Middle frontal gyrus (tissue), 1 donor: ENCODE measurements around the gene MARCHF9.

Source experiments
- DNase-seq: peaks from one replicate; pipeline ENCODE4 v3.0.0-alpha.2; 2015; ENCODE audit warnings: low spot score; ENCODE audit errors: extremely low spot score

The MARCHF9 gene

DNA sequence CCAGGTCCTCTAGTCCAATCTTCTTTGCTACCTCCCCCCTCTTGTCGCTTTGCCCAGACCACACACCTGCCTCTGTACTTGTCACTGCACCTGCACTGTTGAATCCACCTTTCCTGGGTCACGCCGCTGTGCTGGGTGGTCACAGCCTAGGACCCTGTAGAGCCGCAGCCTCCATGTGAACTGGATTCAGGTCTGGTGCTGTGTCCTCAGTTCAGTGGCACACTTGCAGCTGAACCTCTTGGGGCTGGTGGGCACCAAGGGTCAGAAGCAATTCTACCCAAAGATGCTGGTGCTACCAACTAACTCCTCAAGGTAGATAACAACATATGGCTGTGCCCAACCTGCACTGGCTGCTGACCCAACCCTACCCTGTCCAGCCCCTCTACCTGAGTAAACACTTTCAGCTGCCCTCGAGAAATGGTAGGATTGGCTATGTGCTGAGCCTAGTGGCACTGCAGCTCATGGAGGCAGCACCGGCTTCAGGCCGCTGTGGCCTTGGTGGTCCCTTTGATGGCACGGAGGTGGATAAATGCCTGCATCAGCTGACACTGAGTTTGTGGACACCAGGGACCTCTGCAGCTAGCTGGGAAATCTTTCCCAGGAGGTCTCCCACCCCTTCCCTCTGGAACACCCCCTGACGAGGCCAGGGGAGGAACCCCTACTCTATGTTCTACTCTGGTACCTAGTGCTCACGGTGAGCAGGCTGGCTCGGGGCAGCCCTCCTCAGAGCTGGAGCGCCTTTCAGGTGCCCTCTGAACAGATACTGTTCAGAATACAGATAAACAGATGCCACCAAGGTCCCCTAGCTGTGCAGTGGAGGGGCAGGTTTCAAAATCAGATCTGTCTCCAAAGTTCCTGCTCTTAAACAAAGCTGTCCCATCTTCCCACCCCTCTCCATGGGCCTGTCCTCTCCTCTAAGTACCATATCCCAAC lies 30.6 kb upstream of the MARCHF9 start:
- no peak for DNase-seq

DNA sequence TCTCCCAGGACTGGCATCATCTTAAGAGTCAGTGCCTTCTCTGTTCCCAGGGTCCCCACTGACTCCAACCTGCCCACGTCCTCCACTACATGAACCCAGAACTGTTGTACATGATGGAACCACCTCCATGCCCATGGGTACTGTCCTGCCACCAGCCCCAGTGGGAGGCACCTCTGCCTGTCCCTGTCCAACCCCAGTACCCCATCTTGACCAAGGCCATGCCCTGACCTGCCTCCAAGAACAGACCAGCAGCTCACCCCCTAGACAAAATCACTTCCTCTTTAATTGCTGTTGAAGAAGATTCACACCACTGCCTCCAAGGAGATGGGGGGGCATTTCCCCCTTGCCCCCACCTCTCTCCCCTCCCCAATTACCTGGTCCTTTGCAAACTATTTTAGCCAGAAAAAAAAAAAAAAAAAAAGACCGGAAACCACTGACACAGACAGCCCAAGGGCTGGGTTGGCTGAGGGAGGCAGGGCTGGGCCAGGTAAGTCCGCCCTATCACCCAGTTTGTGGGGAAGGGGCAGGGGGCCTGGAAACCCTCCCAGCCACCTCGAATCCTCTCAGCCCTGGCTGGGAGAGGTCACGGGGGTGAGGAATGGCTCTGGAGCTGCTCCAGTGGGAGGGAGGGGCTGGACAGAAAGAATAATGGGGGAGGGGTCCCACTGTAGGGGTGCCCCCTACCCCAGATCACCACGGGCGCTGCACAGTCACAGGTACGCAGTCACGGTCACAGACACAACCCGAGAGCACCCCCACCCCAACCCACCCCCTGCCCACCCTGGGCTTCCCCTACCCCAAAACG lies 29.8 kb upstream of the MARCHF9 start:
- no peak for DNase-seq

DNA sequence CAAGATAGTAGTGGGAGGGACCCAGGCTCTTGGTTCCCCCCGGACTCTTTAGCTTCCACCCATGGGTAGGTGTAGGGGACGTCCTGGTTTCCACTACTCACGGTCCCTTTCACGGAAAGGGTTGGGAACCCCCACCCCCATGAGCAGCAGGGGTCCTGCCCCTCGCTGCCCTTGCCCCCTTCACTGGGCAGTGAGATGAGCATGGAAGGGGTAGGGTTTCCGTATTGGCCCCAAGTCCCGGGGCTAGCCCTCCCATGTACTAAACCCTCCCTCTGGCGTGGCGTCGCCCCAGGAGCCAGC lies 29.1 kb upstream of the MARCHF9 start:
- DNase-seq: no peak

DNA sequence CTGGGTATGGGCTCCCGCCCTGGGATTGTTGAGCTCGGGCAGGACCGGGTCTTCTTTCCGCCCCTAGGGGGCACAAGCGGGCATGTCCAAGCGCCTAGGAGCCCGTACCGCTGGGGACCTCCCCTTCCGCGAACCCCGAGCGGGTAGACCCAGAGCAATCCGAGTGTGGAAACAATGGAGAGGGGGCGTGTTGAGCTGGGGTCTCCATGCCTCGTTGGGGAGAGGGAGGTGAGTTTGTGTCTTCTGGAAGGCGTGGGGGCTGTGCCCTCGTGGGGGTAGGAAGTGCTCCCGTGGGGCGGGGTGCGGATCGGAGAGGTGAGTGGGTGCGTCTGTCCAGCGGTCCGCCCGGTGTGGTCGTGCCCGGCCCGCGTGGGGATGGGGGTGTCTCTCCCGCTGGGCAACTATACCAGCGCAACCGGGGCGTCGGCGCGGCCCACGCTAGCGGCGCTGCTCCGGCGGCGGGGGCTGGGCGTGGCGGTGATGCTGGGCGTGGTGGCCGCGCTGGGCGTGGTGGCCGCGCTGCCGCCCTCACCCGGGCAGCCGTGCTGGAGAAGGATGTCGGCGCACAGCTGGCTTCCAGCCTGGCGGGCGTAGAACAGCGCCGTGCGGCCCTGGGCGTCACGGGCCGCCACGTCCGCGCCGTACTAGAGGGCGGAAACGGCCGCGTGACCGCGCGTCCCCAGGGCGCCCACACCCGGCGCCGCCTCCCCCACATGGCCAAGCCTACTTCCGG lies 28.6 kb upstream of the MARCHF9 start:
- no peak for DNase-seq

DNA sequence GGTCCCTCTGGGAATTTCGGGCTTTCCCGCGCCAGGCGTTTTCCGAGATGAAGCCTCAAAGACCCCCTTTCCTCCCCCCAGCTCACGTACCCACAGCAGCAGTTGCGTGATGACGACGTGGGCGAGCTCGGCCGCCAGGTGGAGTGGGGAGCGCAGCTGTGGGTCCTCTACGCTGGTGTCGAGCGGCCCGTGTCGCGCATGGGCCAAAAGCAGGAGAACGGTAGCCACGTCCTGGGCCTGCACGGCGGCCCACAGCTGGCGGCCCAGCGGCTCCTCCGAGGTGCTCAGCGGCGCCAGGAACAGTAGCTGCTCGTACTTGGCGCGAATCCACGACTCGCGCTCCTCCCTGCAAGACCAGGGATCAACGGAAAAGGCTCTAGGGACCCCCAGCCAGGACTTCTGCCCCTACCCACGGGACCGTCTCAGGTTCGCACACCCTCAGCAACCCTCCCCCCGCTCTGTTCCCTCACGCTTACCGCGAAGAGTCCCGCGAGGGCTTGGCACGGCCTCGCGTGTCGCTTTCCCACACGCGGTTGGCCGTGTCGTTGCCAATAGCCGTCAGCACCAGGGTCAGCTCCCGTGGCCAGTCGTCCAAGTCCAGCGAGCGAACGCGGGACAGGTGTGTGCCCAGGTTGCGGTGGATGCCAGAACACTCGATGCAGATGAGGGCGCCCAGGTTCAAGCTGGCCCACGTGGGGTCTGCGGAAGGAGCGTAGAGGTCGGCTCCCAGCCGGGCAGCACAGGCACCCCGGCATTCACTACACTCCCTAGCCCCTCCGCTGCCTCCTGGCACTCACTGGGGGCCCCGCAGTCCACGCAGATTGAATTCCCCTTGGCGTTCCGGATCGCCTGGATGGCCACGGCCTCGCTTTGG lies 27.8 kb upstream of the MARCHF9 start:
- DNase-seq: no peak

DNA sequence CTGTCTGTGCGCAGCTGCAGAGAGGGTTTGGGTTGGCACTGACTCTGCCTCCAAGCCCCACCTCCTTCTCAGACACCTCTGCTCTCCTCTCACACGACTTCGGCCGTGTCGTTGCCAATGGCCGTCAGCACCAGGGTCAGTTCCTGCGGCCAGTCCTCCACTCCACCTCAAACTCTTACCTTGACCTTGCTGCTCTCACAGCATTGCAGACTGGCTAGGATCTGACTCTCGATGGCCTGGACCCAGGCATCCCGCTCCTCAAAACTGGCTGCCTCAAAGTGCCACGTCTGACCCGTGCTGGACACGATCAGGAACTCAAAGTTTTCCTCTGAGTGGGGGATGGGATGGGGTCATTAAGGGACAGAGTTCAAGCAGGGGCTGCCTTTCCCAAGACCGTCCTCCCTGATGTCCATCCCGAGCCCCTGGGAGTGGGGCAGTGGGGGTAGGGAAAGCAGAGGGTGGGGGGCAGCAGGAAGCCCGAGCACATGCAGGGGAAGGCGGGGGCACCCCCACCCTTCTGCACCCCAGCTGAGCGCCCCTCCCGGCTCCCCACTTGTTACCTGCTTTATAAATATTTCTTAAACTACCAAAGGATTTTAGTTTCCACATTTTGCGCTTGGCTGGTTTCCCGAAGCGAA lies 27.0 kb upstream of the MARCHF9 start:
- DNase-seq: no peak

DNA sequence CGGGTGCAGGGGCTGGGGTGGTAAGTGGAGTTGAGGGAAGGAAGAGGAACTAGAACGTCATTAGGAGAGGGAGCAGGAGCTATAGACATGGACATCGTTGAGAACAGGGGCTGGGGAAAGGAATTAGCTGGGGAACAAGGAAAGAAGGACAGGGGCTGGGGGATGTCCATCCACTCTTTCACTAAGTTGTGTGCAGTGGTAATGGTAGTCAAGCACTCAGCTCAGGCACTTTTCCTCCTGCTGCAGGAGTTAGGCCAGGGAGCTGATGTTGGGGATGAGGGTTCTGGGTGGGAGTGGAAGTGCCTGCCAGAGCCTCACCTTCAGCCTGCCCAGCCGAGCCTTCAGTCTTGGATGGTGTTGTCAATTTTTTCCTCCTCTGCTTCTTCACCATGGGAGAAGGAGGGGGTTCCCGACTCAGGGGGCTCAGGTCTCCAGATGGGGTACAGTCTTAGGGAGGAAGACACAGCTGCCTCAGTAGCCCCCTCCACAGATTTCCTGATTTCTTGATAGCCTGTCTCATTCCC lies 25.5 kb upstream of the MARCHF9 start:
- no peak for DNase-seq

DNA sequence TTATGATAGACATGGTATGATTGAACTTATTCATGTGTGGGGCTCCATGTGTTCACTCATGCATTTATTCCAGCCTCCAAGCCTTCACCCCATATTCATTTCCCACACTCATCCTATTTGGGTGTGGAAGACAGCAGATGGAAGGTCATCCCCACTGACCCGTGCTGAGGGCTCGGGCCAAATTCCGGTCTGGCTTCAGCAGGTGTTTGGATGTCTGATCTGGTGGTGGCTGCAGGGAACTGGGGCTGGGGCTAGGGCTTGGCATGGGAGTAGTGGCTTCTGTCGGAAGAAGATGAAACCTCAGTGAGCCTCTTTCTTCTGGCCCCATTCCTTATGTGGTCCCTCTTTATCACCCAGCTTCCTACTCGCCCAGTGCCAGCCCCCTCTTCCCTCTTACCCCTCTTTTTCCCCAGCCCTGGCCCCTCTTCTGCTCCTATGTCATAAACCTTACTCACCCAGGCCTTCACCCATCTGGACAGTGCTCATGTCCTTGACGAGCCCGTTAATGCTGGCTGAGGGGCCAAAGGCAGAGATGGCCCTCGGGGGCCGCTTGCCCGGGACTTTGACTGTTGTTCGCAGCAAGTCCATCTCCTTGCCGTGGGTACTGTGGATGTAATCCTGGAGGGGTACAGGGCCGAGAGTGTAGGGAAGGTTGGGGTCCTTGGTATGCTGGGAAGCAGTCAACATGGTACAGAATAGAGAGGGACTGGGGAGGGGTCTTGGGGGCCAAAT lies 24.4 kb upstream of the MARCHF9 start:
- DNase-seq: no peak

DNA sequence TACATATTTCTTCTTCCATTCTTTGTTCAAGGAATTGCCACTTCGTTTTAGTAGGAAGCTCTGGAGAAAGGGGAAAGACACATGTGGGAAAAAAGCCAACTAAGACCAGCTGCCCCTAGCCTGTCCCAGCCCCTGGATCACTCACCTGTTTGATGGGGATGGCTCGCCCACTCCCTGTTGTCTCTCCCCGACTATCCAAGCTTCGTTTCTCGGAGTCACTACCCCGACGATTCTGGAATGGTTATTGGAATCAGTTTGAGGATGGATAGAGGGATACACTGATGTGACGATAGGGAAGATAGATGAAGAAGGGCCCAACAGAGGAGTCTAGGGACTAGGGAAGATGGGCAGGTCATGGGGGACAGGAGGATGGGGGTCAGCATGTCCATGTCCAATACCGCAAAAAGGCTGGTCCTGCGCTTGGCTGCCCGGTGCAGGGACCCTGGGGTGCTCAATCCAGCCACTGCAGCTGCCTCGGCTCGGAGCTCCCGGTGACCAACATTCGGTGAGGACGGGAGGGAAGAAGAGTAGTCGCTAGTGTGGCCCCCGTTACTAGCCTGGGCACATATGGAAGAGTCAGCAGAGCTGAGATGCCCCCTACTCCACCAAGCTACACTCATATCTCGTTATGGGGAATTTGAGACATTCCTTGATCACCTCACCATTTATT lies 23.4 kb upstream of the MARCHF9 start:
- no peak for DNase-seq

DNA sequence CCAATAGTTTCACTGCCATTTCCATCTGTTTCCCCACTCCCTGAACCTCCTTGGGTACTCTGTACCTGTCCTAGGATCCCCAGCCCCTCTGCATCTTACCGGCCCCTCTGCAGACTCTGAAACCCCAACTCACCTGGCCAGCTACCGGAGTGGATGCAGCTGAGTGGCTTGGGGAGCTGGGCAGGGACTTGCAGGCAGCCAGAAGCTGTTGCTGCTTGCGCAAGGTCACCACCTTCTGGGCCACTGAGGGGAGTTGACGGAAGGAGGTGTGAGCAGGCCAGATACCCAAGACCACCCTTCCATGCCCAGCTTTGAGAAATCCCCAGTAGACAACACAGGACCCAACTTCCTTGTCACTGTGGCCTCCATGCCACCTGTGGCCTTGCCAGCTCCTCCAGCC lies 22.6 kb upstream of the MARCHF9 start:
- DNase-seq: no peak

DNA sequence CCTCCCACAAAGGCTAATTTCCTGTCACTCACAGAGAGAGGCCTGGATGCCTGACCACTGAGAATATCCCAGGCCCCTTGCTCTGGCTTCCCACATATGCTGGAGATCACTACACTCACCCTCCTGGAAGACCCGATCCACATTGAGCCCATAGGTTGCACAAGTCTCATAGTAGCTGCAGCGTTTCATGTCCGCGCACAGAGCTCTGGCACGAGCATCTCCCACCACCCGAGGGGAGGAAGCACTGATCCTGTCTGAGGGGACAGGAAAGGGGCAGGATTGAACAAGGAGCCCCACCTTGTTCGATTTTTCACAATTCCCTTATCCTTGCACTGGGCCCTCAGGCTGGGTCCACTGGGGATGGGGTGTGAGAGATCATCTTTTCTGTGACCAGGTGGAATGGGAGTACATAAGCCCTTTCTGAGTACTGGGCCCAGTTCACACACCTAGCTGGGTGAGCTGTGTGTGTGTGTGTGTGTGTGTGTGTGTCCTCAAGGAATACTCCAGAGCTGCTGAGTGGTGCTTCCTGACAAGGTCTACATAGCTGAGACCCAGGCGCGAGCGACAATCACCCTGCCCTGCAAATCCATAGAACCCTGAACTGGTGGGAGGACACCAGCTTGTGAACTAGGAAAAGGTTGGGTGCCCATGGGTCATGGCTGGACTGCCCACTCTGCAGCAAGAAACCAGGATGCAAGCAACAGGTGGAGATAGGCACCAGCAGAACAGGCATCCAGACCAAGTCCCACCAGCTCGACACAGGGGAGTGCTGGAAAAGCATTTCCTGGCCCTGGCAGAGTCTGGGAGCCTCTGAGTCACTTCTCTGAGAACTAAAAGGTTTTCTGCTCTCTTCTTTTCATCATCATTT lies 21.9 kb upstream of the MARCHF9 start:
- no peak for DNase-seq

DNA sequence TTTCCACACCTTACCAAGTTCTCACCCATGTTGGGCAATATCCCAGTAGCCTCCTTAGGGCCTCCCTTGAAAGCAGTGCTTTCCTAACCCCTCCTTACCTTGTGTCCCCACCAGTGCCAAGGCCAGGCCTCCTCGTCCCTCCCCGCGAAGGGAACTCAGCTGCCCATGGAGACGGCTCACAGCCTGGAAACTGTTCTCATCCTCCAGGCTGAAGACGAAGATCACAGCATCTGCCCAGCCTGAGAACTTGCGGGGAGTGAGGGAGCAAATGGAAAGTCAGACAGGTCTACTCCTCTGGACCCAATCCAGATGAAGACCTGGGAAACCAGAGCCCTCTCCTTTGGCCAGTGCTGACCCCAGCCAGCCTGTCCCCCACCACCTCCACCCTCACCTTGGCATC lies 21.0 kb upstream of the MARCHF9 start:
- no peak for DNase-seq

DNA sequence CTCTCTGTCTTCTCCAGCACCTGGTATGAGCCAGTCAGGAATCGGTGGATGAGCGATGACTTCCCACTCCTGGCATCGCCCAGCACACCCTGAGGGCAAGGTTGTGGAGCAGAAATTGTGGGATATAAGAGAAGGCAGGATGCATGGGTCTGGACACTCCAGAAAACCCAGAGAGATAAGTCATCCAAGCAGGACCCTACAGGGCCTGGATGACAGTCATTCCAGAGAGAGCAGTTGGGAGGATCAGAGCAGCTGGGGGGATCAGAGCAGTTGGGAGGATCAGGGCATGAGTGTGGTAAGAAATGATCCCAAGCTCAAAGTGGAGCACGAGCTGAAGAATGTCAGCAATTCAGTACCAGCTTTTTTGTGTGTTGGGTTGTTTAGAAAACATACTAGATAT lies 20.3 kb upstream of the MARCHF9 start:
- no peak for DNase-seq

DNA sequence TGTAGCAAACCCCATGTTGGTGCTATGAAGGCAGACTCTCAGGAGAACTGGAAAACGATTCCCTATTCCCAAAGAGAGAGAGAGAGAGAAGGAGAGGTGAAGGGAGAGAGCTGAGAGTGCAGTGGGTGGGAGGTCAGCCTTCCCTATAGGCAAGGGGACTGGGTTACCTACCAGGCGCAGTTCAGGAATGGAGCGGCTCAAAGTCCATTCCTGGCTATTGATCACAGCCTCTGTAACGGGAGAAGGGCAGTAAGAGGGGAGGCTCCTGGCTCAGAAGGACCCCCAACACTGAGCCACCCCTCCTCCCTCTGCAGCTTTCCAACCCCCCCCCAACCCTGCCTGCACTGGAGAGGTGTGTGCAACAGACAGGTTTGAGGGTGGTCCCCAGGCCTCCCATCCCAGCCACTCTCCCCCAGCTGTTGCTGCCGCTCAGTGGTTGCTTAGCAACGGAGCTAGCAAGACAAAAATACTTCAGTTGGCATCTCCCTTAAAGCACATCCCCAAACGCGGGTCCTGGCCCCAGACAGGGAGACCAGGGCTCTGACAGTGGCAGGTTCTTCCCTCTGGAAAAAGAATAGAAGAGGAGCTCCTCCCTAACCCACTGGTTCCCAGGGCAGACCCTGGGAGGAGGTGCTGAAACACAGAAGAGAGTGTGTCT lies 19.6 kb upstream of the MARCHF9 start:
- no peak for DNase-seq

DNA sequence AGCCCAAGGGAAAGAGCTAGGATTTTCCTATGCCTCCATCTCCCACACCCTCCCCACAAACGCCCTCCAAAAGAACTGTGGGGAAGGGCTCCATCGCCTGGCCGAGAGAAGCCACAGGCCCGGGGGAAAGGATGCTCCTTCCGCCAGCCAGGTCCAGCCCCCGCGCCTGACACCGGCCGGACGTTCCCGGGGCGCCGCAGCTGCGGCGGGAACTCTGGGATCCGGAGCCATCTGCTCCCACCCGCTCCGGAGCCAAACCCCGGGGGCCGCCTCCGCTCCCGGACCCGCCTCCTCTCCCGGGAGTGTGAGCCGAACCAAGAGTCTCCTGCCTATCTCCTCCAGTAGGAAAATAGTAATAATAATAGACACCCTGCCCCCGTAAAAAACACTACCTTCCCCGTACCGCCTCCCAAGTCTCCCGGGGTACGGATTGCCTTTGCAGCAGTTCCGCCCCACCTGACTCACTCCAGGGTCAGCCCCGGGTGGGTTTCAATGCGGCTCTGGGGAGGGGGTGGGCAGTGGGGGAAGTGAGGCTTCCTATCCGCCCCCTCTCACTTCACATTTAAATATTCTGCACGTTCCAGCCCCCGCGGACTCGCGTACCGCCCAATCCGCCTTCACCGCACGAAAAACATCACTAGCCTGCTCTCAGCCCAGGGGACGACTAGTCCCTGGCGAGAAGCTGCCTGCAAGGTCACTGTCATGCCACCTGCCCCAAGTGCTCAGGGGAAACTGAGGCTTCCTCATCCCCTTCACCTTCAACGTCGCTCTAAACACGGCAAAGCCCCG lies 18.8 kb upstream of the MARCHF9 start:
- DNase-seq: no peak

DNA sequence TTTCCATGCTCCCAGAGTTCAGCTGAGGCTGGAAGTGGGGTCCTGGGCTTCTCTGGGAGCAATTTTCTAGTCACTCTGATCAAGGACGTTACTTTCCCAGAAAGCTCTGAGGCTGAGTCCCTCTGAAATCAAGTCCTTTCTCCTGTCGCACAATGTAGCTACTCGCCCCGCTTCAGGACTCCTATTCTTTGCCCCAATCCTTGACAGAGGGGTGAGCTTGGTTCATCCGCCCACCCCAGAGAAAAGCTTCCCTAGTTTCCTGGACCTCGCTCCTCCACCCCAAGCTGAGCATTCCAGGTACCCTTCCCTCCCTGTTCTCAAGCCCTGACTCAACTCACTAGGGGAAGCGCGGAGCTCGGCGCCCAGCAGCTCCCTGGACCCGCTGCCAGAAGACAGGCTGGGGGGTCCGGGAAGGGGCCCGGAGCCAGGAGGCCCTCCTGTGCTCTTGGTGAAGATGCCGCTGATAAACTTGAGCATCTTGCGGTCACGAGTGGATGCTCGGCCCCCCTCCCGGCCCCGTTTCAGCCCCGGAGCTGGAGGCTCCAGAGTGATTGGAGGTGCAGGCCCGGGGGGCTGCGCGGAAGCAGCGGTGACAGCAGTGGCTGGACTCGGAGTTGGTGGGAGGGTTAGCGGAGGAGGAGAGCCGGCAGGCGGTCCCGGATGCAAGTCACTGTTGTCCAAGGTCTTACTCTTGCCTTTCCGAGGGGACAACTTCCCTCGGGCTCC lies 18.0 kb upstream of the MARCHF9 start:
- no peak for DNase-seq
